Progenitor cell of endocrine pancreas (in vitro differentiated cells): ENCODE measurements around the gene GTPBP2. TPM values are rescaled to one million over a fixed set of nuclear protein-coding genes. Genes with fewer than 3 reads are reported as not detected.
"Not testable (repeated sequence)": the region's sequence is repeated elsewhere in the genome, so short reads cannot be mapped to it uniquely, and the experiment has no call there.

Experiments
- DNase-seq: peaks from one replicate; pipeline ENCODE4 v3.0.0; 2021; ENCODE audit warnings: low spot score; ENCODE audit not compliant: unreplicated experiment
- H3K27ac Mint-ChIP-seq: 2 replicates; pipeline ENCODE4 v1.8.0; 2021; ENCODE audit warnings: mild to moderate bottlenecking, moderate library complexity, mixed read lengths
- H3K27me3 Mint-ChIP-seq: 2 replicates; pipeline ENCODE4 v1.8.0; 2021; ENCODE audit warnings: mixed read lengths
- H3K36me3 Mint-ChIP-seq: 2 replicates; pipeline ENCODE4 v1.8.0; 2022; ENCODE audit warnings: mixed read lengths; ENCODE audit not compliant: insufficient read depth
- H3K4me1 Mint-ChIP-seq: 2 replicates; pipeline ENCODE4 v1.8.0; 2021; ENCODE audit warnings: low read depth, mixed read lengths
- H3K4me3 Mint-ChIP-seq: 2 replicates; pipeline ENCODE4 v1.8.0; 2021; ENCODE audit warnings: low read depth, mild to moderate bottlenecking, moderate library complexity, mixed read lengths
- H3K9me3 Mint-ChIP-seq: 2 replicates; pipeline ENCODE4 v1.8.0; 2021; ENCODE audit warnings: low read depth, mixed read lengths
- CTCF ChIP-seq: fragments of 200-600 bp; sonication (generic); IDR thresholded peaks from one replicate; pipeline ENCODE4 v1.5.0; 2021; ENCODE audit warnings: antibody characterized with exemption, mild to moderate bottlenecking; ENCODE audit not compliant: unreplicated experiment
- total RNA-seq: library from RNA; stranded (reverse); gene quantifications from 2 replicates; pipeline ENCODE4 v1.2.1, GENCODE V29; 2021

The GTPBP2 gene
- total RNA-seq, 1 donor from 2014 or later: 84.1 TPM

- peaks cover 8% of the 10 kb centered on the region for H3K36me3 Mint-ChIP-seq
Observed at GRCh38 chr6:43636308-43636659, 7.2 kb upstream of the GTPBP2 start.

GRCh38 chr6:43635387-43636307, 6.6 kb upstream of the GTPBP2 start, which contains the start of gene MAD2L1BP:
Gene MAD2L1BP, plus strand, starts transcription at chr6:43635840. Its CDS starts 36 bp downstream, at chr6:43635876.
- TF ChIP-seq CTCF: no peak
- Mint-ChIP-seq H3K9me3 (no peaks in the 10 kb centered on the region), H3K4me1 (peaks cover 14% of the 10 kb centered on the region), H3K27me3 (no peaks in the 10 kb centered on the region), H3K27ac (peak within 1 kb of the TSS; percentile 94), H3K4me3 (peak within 1 kb of the TSS; percentile 97), H3K36me3 (peaks cover 7% of the 10 kb centered on the region)
- peak; percentile 62 for DNase-seq

More at GRCh38 chr6:43636308-43636659, 7.2 kb upstream of the GTPBP2 start:
- TF ChIP-seq CTCF: no peak
- no peak for DNase-seq
- no peaks in the 10 kb centered on the region for H3K27me3 Mint-ChIP-seq
- H3K4me3 Mint-ChIP-seq: peak overlapping the region; percentile 97
- peaks cover 14% of the 10 kb centered on the region for H3K4me1 Mint-ChIP-seq
- peak overlapping the region; percentile 94 for H3K27ac Mint-ChIP-seq
- H3K9me3 Mint-ChIP-seq: no peaks in the 10 kb centered on the region

- H3K9me3 Mint-ChIP-seq: no peaks in the 10 kb centered on the region
- TF ChIP-seq CTCF: no peak
- peaks cover 16% of the 10 kb centered on the region for H3K4me1 Mint-ChIP-seq
- no peak for DNase-seq
- peaks cover 5% of the 10 kb centered on the region for H3K36me3 Mint-ChIP-seq
- peak overlapping the region; percentile 43 for H3K27ac Mint-ChIP-seq
- H3K27me3 Mint-ChIP-seq: no peaks in the 10 kb centered on the region
- H3K4me3 Mint-ChIP-seq: peak overlapping the region; percentile 97
Observed at GRCh38 chr6:43634702-43635303, 5.7 kb upstream of the GTPBP2 start.

DNA sequence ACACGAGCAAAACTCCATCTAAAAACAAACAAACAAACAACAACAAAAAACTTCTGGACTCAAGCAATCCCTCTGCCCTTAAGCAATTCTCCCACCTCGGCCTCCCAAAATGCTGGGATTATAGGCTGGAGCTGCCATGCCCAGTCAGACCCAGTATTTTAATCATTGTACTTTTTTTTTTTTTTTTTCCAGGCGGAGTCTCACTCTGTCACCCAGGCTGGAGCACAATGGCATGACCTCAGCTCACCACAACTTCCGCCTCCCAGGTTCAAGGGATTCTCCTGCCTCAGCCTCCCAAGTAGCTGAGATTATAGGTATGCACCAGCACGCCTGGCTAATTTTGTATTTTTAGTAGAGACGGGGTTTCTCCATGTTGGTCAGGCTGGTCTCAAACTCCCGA, 3.9 kb upstream of the GTPBP2 start:
- not testable (repeated sequence) for DNase-seq, H3K36me3 Mint-ChIP-seq, H3K4me3 Mint-ChIP-seq, H3K9me3 Mint-ChIP-seq, H3K27me3 Mint-ChIP-seq, H3K27ac Mint-ChIP-seq
- peaks cover 14% of the 10 kb centered on the region for H3K4me1 Mint-ChIP-seq

- peak overlapping the region; percentile 73 for H3K27ac Mint-ChIP-seq
- no peak overlapping the region for H3K4me3 Mint-ChIP-seq
- H3K4me1 Mint-ChIP-seq: peaks cover 14% of the 10 kb centered on the region
- no peaks in the 10 kb centered on the region for H3K9me3 Mint-ChIP-seq
- TF ChIP-seq CTCF: no peak
- no peaks in the 10 kb centered on the region for H3K27me3 Mint-ChIP-seq
- H3K36me3 Mint-ChIP-seq: peaks cover 3% of the 10 kb centered on the region
- DNase-seq: no peak
Observed at GRCh38 chr6:43630980-43631619, 2.0 kb upstream of the GTPBP2 start.
